ENCODE results near the gene FRMD4B. TPM values are rescaled to one million over a fixed set of nuclear protein-coding genes. Genes with fewer than 3 reads are reported as not detected.

The FRMD4B gene
- total and polyA plus RNA-seq, 12 donors = 5.5 to 165 (median 17.4) TPM

GRCh38 chr3:69423463-69424155 is 37.7 kb upstream of the FRMD4B start:
- intact Hi-C loops (cut with DNase I) = no loop called here
- H3K4me1 ChIP-seq (replicated peaks in 1 of 2) = no peaks in the 10 kb centered on the region
- 77 to 87% (median 85%) methylated on average over 3 of the region's 3 CpGs for WGBS, 4 donors
- H3K27me3 ChIP-seq = no peaks in the 10 kb centered on the region
- TF ChIP-seq POLR2A (IDR thresholded peaks at IDR 0.05) = no peak
- TF ChIP-seq CTCF (IDR thresholded peaks at IDR 0.05) = no peak
- no peaks in the 10 kb centered on the region for H3K36me3 ChIP-seq (replicated peaks in 1 of 2)
- no peak overlapping the region for H3K4me3 ChIP-seq
- no peak overlapping the region for H3K27ac ChIP-seq
- no peaks in the 10 kb centered on the region for H3K9me3 ChIP-seq (replicated peaks in 1 of 3)
- DNase-seq = no peak

- no peak overlapping the region for H3K27ac ChIP-seq
- intact Hi-C loops (cut with DNase I) = no loop called here
- no peaks in the 10 kb centered on the region for H3K27me3 ChIP-seq
- no peaks in the 10 kb centered on the region for H3K36me3 ChIP-seq (replicated peaks in 1 of 2)
- 84 to 97% (median 91%) methylated on average over 1 of the region's 1 CpG for WGBS, 4 donors
- no peak for DNase-seq
- no peak overlapping the region for H3K4me3 ChIP-seq
- TF ChIP-seq CTCF (IDR thresholded peaks at IDR 0.05) (no peak), POLR2A (IDR thresholded peaks at IDR 0.05) (no peak)
- no peaks in the 10 kb centered on the region for H3K4me1 ChIP-seq (replicated peaks in 1 of 2)
- no peaks in the 10 kb centered on the region for H3K9me3 ChIP-seq (replicated peaks in 1 of 3)
Measured at GRCh38 chr3:69422751-69423150, 36.9 kb upstream of the FRMD4B start.

- intact Hi-C loops (cut with DNase I) = no loop called here
- H3K36me3 ChIP-seq (replicated peaks in 1 of 2) = no peaks in the 10 kb centered on the region
- no peaks in the 10 kb centered on the region for H3K27me3 ChIP-seq
- peak in 6 of 7 donors; percentile 31 to 68 (median 38) for DNase-seq
- H3K27ac ChIP-seq = peak overlapping the region in 1 of 5 donors; percentile 50
- TF ChIP-seq CTCF (IDR thresholded peaks at IDR 0.05) (no peak), POLR2A (IDR thresholded peaks at IDR 0.05) (no peak)
- 64 to 80% (median 71%) methylated on average over 5 of the region's 5 CpGs for WGBS, 4 donors
- H3K9me3 ChIP-seq (replicated peaks in 1 of 3) = no peaks in the 10 kb centered on the region
- H3K4me3 ChIP-seq = no peak overlapping the region
- H3K4me1 ChIP-seq (replicated peaks in 1 of 2) = no peaks in the 10 kb centered on the region
Measured at GRCh38 chr3:69420781-69421520, 35.1 kb upstream of the FRMD4B start.

- no peaks in the 10 kb centered on the region for H3K4me1 ChIP-seq (replicated peaks in 1 of 2)
Measured at GRCh38 chr3:69419276-69419675, 33.4 kb upstream of the FRMD4B start.

More at GRCh38 chr3:69419276-69419675, 33.4 kb upstream of the FRMD4B start:
- TF ChIP-seq POLR2A (IDR thresholded peaks at IDR 0.05) = no peak
- no peak for TF ChIP-seq CTCF (IDR thresholded peaks at IDR 0.05)
- no peak overlapping the region for H3K4me3 ChIP-seq
- H3K27ac ChIP-seq = no peak overlapping the region
- no peaks in the 10 kb centered on the region for H3K27me3 ChIP-seq
- WGBS, 4 donors = 74 to 86% (median 76%) methylated on average over 3 of the region's 3 CpGs
- no peaks in the 10 kb centered on the region for H3K9me3 ChIP-seq (replicated peaks in 1 of 3)
- no peak for DNase-seq
- intact Hi-C loops (cut with DNase I) = loop anchor here in 1 of 2 donors (10.0 kb wide), 1 partner anchor 254 kb away; no protein-coding TSS in a partner anchor
- no peaks in the 10 kb centered on the region for H3K36me3 ChIP-seq (replicated peaks in 1 of 2)

Data from adrenal gland (tissue), 12 donors.